OCI-LY1 (cell line): ENCODE measurements around the gene LNPK.

Experiments
- EZH2 ChIP-seq: fragments of 200-600 bp; sonication (generic), shearing (Covaris generic); IDR thresholded peaks from 2 replicates; pipeline ENCODE4 v1.8.0; 2017; ENCODE audit warnings: borderline replicate concordance, mixed run types, mild to moderate bottlenecking, antibody characterized with exemption, low read length, moderate library complexity, mixed read lengths
- TF ChIP-seq, protein P1 (sequence below): fragments of 200-600 bp; sonication (generic), shearing (Covaris generic); IDR thresholded peaks from 2 replicates; pipeline ENCODE4 v1.5.1; 2017; ENCODE audit warnings: mild to moderate bottlenecking, antibody characterized with exemption, low read length, moderate library complexity, mixed read lengths

DNA sequence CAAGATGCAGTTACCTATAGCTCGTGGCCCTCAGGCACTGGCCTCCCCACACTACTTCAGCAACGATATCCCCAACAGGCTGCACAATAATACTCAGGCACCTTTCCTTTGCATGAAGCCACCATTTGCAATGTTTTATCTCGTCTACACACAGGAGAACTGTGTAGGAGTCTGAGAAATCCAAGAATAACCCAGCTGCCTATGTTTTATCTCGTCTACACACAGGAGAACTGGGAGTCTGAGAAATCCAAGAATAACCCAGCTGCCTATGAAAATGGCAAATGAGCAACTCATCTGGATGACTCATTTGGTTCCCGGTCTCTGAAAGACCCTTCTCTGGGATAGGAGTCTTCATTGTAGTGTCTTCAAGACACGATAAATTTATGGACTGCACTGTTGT lies 18.3 kb upstream of the LNPK start:
- TF ChIP-seq, protein P1, sequence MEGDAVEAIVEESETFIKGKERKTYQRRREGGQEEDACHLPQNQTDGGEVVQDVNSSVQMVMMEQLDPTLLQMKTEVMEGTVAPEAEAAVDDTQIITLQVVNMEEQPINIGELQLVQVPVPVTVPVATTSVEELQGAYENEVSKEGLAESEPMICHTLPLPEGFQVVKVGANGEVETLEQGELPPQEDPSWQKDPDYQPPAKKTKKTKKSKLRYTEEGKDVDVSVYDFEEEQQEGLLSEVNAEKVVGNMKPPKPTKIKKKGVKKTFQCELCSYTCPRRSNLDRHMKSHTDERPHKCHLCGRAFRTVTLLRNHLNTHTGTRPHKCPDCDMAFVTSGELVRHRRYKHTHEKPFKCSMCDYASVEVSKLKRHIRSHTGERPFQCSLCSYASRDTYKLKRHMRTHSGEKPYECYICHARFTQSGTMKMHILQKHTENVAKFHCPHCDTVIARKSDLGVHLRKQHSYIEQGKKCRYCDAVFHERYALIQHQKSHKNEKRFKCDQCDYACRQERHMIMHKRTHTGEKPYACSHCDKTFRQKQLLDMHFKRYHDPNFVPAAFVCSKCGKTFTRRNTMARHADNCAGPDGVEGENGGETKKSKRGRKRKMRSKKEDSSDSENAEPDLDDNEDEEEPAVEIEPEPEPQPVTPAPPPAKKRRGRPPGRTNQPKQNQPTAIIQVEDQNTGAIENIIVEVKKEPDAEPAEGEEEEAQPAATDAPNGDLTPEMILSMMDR = no peak
- TF ChIP-seq EZH2 = no peak
